ENCODE measurements around the gene MACROD2. TPM values are rescaled to one million over a fixed set of nuclear protein-coding genes. Genes with fewer than 3 reads are reported as not detected.

Gene MACROD2
- total and polyA plus RNA-seq, 7 donors, result 0.20 to 4.8 (median 0.87) TPM

GRCh38 chr20:15705975-15706374 is 1710.7 kb downstream of the MACROD2 start:
- Histone ChIP-seq H3K27me3 (ENCODE audit: insufficient read depth in 3 of 3, low read length in 2 of 3) (peaks cover 0 to under 1% (median 0%) of the 10 kb centered on the region in 3 donors), H3K4me1 (no peaks in the 10 kb centered on the region), H3K27ac (no peak overlapping the region), H3K4me3 (no peak overlapping the region), H3K9me3 (no peaks in the 10 kb centered on the region), H3K36me3 (ENCODE audit: insufficient read depth in 1 of 2, low read depth in 1 of 2) (no peaks in the 10 kb centered on the region)
- TF ChIP-seq, protein P1, sequence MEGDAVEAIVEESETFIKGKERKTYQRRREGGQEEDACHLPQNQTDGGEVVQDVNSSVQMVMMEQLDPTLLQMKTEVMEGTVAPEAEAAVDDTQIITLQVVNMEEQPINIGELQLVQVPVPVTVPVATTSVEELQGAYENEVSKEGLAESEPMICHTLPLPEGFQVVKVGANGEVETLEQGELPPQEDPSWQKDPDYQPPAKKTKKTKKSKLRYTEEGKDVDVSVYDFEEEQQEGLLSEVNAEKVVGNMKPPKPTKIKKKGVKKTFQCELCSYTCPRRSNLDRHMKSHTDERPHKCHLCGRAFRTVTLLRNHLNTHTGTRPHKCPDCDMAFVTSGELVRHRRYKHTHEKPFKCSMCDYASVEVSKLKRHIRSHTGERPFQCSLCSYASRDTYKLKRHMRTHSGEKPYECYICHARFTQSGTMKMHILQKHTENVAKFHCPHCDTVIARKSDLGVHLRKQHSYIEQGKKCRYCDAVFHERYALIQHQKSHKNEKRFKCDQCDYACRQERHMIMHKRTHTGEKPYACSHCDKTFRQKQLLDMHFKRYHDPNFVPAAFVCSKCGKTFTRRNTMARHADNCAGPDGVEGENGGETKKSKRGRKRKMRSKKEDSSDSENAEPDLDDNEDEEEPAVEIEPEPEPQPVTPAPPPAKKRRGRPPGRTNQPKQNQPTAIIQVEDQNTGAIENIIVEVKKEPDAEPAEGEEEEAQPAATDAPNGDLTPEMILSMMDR (IDR thresholded peaks at IDR 0.05), result no peak
- ATAC-seq (no peak), DNase-seq (no peak)
- intact Hi-C loops (cut with DNase I), result no loop called here
- 78 to 82% (median 79%) methylated on average over 3 of the region's 3 CpGs for WGBS, 3 donors

DNA sequence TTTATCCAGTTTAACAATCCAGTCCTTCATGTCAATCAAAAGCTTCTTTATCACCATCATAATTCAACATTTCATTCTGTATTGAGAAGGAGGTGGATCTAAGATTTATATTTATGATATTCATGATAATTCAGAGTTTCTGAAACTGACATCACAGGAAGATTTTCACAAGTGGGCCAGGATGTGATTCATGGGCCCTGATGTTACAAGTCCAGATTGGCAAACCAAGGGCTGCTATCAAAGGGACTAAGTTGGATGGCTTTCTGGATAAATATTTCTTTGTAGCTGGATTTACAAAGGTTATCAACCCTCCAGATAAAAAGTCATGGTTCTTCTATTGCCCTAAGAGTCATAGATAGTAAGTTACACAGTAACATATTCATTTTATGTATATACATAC is 1711.4 kb downstream of the MACROD2 start:
- no peaks in the 10 kb centered on the region for H3K4me1 ChIP-seq
- TF ChIP-seq, protein P1 (IDR thresholded peaks at IDR 0.05), result no peak
- no peaks in the 10 kb centered on the region for H3K9me3 ChIP-seq
- no peak overlapping the region for H3K4me3 ChIP-seq
- H3K27ac ChIP-seq, result no peak overlapping the region
- intact Hi-C loops (cut with DNase I), result no loop called here
- H3K36me3 ChIP-seq (ENCODE audit: insufficient read depth in 1 of 2, low read depth in 1 of 2), result no peaks in the 10 kb centered on the region
- ATAC-seq (no peak), DNase-seq (no peak)
- no peaks in the 10 kb centered on the region for H3K27me3 ChIP-seq (ENCODE audit: insufficient read depth in 3 of 3, low read length in 2 of 3)

GRCh38 chr20:15708984-15709598 is 1713.8 kb downstream of the MACROD2 start:
- Histone ChIP-seq H3K36me3 (ENCODE audit: insufficient read depth in 1 of 2, low read depth in 1 of 2) (no peaks in the 10 kb centered on the region), H3K27me3 (ENCODE audit: insufficient read depth in 3 of 3, low read length in 2 of 3) (no peaks in the 10 kb centered on the region), H3K4me1 (no peaks in the 10 kb centered on the region), H3K9me3 (no peaks in the 10 kb centered on the region), H3K4me3 (no peak overlapping the region), H3K27ac (no peak overlapping the region)
- intact Hi-C loops (cut with DNase I), result no loop called here
- peak in 1 of 2 donors; percentile 30 for DNase-seq
- TF ChIP-seq, protein P1 (IDR thresholded peaks at IDR 0.05), result peak; percentile 24
- 79 to 80% (median 79%) methylated on average over 9 of the region's 9 CpGs for WGBS, 3 donors
- no peak for ATAC-seq

- no peak for DNase-seq
- WGBS, 3 donors, result 63 to 76% (median 74%) methylated on average over 5 of the region's 5 CpGs
- H3K27me3 ChIP-seq (ENCODE audit: insufficient read depth in 3 of 3, low read length in 2 of 3), result no peaks in the 10 kb centered on the region
- no peak for ATAC-seq
- no peaks in the 10 kb centered on the region for H3K36me3 ChIP-seq (ENCODE audit: insufficient read depth in 1 of 2, low read depth in 1 of 2)
- H3K4me3 ChIP-seq, result no peak overlapping the region
- intact Hi-C loops (cut with DNase I), result no loop called here
- TF ChIP-seq, protein P1 (IDR thresholded peaks at IDR 0.05), result no peak
- H3K9me3 ChIP-seq, result no peaks in the 10 kb centered on the region
- H3K4me1 ChIP-seq, result no peaks in the 10 kb centered on the region
- H3K27ac ChIP-seq, result no peak overlapping the region
Observed at GRCh38 chr20:15710636-15711035, 1715.3 kb downstream of the MACROD2 start.

DNA sequence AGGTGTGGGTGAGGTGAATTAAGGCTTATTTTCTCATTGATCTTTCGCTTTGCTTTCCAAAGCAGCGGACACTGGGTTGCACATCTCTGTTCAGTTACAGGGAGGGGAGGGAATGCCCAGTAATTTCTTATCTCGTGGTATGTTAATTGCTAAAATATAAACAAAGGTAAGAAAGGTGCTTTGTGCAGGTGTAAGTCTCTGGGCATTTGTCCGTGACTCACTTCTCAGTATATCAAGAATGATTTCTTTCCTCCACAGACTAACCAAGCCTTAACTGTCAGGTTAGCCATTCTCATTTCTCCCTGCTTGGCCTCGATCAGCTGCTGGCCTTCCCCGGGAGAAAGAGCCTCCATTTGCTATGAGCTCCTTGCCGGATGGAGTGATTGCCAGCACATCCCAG is 1715.9 kb downstream of the MACROD2 start:
- no peak overlapping the region for H3K4me3 ChIP-seq
- H3K4me1 ChIP-seq, result no peaks in the 10 kb centered on the region
- WGBS, 3 donors, result 75 to 77% (median 75%) methylated on average over 7 of the region's 7 CpGs
- intact Hi-C loops (cut with DNase I), result no loop called here
- TF ChIP-seq, protein P1 (IDR thresholded peaks at IDR 0.05), result no peak
- DNase-seq (no peak), ATAC-seq (no peak)
- no peaks in the 10 kb centered on the region for H3K36me3 ChIP-seq (ENCODE audit: insufficient read depth in 1 of 2, low read depth in 1 of 2)
- H3K27me3 ChIP-seq (ENCODE audit: insufficient read depth in 3 of 3, low read length in 2 of 3), result no peaks in the 10 kb centered on the region
- no peaks in the 10 kb centered on the region for H3K9me3 ChIP-seq
- no peak overlapping the region for H3K27ac ChIP-seq

Measured in psoas muscle (tissue), 8 donors.